Activated naive CD8-positive, alpha-beta T cell treated with anti-CD3 and anti-CD28 coated beads, Interleukin-2, amount 50 U/mL, for 24 hours (primary cell): ENCODE measurements around the gene SPAG17.

Experiments
- ATAC-seq: fragments of 150-1000 bp; cut with Tn5 transposase; one replicate; pipeline ENCODE4 v1.10.0; 2021
- DNase-seq: peaks from one replicate; pipeline ENCODE4 v3.0.0; 2021
- H3K27ac Mint-ChIP-seq: one replicate; pipeline ENCODE4 v1.8.0; 2021; ENCODE audit warnings: mild to moderate bottlenecking, mixed read lengths
- H3K27me3 Mint-ChIP-seq: one replicate; pipeline ENCODE4 v1.8.0; 2021; ENCODE audit warnings: mixed read lengths
- H3K36me3 Mint-ChIP-seq: one replicate; pipeline ENCODE4 v1.8.0; 2021; ENCODE audit warnings: low read depth, mixed read lengths
- H3K4me1 Mint-ChIP-seq: one replicate; pipeline ENCODE4 v1.8.0; 2021; ENCODE audit warnings: mixed read lengths
- H3K4me3 Mint-ChIP-seq: one replicate; pipeline ENCODE4 v1.8.0; 2021; ENCODE audit warnings: mild to moderate bottlenecking, moderate library complexity, mixed read lengths
- H3K9me3 Mint-ChIP-seq: one replicate; pipeline ENCODE4 v1.8.0; 2021; ENCODE audit warnings: mixed read lengths

SPAG17 gene

GRCh38 chr1:117981455-117982192, 203.4 kb downstream of the SPAG17 start:
- no peak for DNase-seq
- Mint-ChIP-seq H3K4me1 (no peaks in the 10 kb centered on the region), H3K27ac (no peak overlapping the region), H3K4me3 (no peak overlapping the region), H3K9me3 (no peaks in the 10 kb centered on the region), H3K36me3 (no peaks in the 10 kb centered on the region), H3K27me3 (peaks cover 20% of the 10 kb centered on the region)
- no peak for ATAC-seq

DNA sequence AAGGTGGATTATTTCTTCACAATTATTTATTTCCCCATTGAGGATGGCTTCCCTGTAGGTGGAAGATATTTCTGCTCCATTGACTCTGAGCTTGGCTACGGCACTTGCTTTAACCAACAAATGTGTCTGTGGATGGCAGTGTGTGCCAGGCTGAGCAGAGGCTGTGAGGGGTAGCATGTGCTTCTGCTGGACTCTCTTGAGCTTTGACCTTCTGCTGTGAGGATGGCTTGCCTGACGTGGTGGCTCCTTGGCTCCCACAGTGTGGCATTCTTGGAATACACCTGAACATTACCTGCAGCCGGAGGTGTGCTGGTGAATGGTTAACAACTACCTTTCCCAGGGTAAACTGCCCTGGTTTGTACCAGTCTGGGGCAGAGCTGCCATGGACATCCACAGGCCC, 208.6 kb downstream of the SPAG17 start:
- Mint-ChIP-seq H3K4me3 (no peak overlapping the region), H3K27ac (no peak overlapping the region), H3K4me1 (no peaks in the 10 kb centered on the region), H3K27me3 (peaks cover 12% of the 10 kb centered on the region), H3K36me3 (no peaks in the 10 kb centered on the region), H3K9me3 (no peaks in the 10 kb centered on the region)
- DNase-seq (no peak), ATAC-seq (no peak)

DNA sequence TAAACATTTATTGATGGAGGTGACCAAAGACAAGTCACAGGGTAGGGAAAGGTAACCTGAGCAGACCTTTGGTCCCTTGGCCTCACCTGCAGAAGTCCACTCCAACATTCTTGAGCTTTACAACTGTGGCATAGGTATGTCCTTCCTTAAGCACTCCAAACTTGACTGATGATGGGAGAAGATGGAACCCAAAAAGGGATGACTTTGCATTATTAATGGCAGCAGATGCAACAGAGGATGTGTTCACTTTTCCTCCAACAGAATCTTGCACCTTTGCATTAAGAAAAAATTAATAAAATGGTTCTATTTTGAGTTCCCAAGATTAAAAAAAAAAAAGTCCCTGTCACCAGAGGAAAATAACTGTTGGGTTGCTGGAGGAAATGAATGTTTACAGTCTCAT, 213.3 kb downstream of the SPAG17 start:
- H3K4me1 Mint-ChIP-seq = peaks cover 4% of the 10 kb centered on the region
- H3K27ac Mint-ChIP-seq = no peak overlapping the region
- peaks cover 3% of the 10 kb centered on the region for H3K36me3 Mint-ChIP-seq
- H3K27me3 Mint-ChIP-seq = peaks cover 10% of the 10 kb centered on the region
- DNase-seq (no peak), ATAC-seq (no peak)
- H3K9me3 Mint-ChIP-seq = no peaks in the 10 kb centered on the region
- no peak overlapping the region for H3K4me3 Mint-ChIP-seq

DNA sequence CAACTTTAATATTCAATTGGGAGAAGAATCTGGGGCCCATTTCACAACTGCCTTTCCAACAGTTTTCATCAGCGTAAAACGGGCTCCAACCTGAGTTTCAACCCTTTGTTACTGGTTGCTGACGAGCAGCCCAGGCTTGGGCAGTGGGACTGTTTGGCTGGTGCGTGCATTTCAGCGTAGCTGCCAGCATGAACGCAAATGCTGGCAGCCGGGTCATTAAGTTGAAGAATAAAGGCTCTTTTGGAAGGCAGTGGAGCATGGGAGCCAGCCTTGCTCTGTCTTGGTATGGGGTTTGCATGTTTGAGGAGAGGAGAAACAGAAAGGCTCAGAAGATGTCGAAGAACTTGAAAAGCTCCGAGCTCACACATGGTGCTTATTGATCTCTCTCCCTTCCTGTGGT, 214.8 kb downstream of the SPAG17 start:
- Mint-ChIP-seq H3K27me3 (peaks cover 10% of the 10 kb centered on the region), H3K9me3 (no peaks in the 10 kb centered on the region), H3K4me1 (peaks cover 7% of the 10 kb centered on the region), H3K27ac (no peak overlapping the region), H3K4me3 (no peak overlapping the region), H3K36me3 (peaks cover 6% of the 10 kb centered on the region)
- DNase-seq (no peak), ATAC-seq (no peak)

GRCh38 chr1:117967881-117968280, 217.1 kb downstream of the SPAG17 start:
- H3K36me3 Mint-ChIP-seq = peaks cover 12% of the 10 kb centered on the region
- H3K27ac Mint-ChIP-seq = no peak overlapping the region
- H3K4me1 Mint-ChIP-seq = peaks cover 29% of the 10 kb centered on the region
- no peaks in the 10 kb centered on the region for H3K27me3 Mint-ChIP-seq
- ATAC-seq (no peak), DNase-seq (no peak)
- no peak overlapping the region for H3K4me3 Mint-ChIP-seq
- no peaks in the 10 kb centered on the region for H3K9me3 Mint-ChIP-seq

GRCh38 chr1:117967477-117967876, 217.6 kb downstream of the SPAG17 start:
- Mint-ChIP-seq H3K36me3 (peaks cover 14% of the 10 kb centered on the region), H3K4me3 (no peak overlapping the region), H3K27me3 (no peaks in the 10 kb centered on the region), H3K4me1 (peaks cover 29% of the 10 kb centered on the region), H3K9me3 (no peaks in the 10 kb centered on the region), H3K27ac (no peak overlapping the region)
- no peak for ATAC-seq
- no peak for DNase-seq

- H3K4me3 Mint-ChIP-seq = peak overlapping the region; percentile 27
- peaks cover 33% of the 10 kb centered on the region for H3K36me3 Mint-ChIP-seq
- peak overlapping the region; percentile 94 for H3K27ac Mint-ChIP-seq
- DNase-seq (no peak), ATAC-seq (peak; percentile 84)
- no peaks in the 10 kb centered on the region for H3K9me3 Mint-ChIP-seq
- peaks cover 29% of the 10 kb centered on the region for H3K4me1 Mint-ChIP-seq
- H3K27me3 Mint-ChIP-seq = no peaks in the 10 kb centered on the region
Measured at GRCh38 chr1:117964290-117965038, 220.6 kb downstream of the SPAG17 start.

DNA sequence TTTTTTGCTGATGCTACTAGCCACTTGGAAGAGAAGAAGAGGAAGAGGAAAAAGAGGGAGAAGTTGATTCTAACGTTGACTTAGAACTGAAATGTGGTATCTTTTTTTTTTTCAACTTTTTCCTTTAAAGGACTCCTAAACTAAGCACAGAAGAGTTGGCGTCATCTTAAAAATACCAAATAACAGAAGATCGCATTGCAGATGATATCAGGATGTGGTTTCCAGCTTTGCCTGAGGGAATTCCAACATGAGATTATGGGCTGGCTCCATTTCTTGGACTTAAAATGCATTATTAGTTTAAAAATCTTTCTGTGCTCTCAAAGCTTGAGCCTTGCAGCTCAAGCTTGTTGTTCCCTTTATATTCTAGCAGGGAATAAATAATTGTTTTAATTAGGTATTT, 225.7 kb downstream of the SPAG17 start:
- ATAC-seq (no peak), DNase-seq (no peak)
- H3K4me3 Mint-ChIP-seq = no peak overlapping the region
- peaks cover 13% of the 10 kb centered on the region for H3K4me1 Mint-ChIP-seq
- no peak overlapping the region for H3K27ac Mint-ChIP-seq
- H3K27me3 Mint-ChIP-seq = no peaks in the 10 kb centered on the region
- peaks cover 69% of the 10 kb centered on the region for H3K36me3 Mint-ChIP-seq
- no peaks in the 10 kb centered on the region for H3K9me3 Mint-ChIP-seq

- DNase-seq = no peak
- Mint-ChIP-seq H3K27ac (no peak overlapping the region), H3K27me3 (no peaks in the 10 kb centered on the region), H3K4me3 (no peak overlapping the region), H3K36me3 (peaks cover 80% of the 10 kb centered on the region), H3K9me3 (no peaks in the 10 kb centered on the region), H3K4me1 (no peaks in the 10 kb centered on the region)
- no peak for ATAC-seq
Measured at GRCh38 chr1:117952386-117952785, 232.6 kb downstream of the SPAG17 start.

DNA sequence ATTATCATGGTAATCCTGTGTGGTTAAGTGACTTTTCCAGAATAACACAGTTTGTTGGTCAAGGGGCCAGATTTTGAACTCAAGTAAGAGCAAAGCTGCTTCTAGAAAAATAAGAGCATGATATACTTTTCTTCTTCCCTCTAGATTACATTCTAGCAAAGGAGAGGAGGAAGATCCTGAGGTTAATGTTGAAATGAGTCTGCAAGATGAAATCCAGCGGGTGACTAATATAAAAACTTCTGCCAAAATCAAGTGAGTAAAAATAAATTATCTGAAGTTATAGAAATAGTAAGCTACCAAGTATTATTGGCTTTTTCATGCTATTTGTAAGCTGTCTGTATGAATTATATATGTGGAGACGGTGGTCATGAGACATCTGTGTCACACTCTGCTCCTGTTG, 242.7 kb downstream of the SPAG17 start:
- DNase-seq (no peak), ATAC-seq (no peak)
- Mint-ChIP-seq H3K4me3 (no peak overlapping the region), H3K27ac (no peak overlapping the region), H3K36me3 (peaks cover 75% of the 10 kb centered on the region), H3K27me3 (no peaks in the 10 kb centered on the region), H3K9me3 (no peaks in the 10 kb centered on the region), H3K4me1 (no peaks in the 10 kb centered on the region)

GRCh38 chr1:117933769-117934168, 251.3 kb downstream of the SPAG17 start:
- no peak overlapping the region for H3K27ac Mint-ChIP-seq
- no peaks in the 10 kb centered on the region for H3K9me3 Mint-ChIP-seq
- peaks cover 39% of the 10 kb centered on the region for H3K4me1 Mint-ChIP-seq
- ATAC-seq (no peak), DNase-seq (no peak)
- peaks cover 61% of the 10 kb centered on the region for H3K36me3 Mint-ChIP-seq
- no peak overlapping the region for H3K4me3 Mint-ChIP-seq
- no peaks in the 10 kb centered on the region for H3K27me3 Mint-ChIP-seq

DNA sequence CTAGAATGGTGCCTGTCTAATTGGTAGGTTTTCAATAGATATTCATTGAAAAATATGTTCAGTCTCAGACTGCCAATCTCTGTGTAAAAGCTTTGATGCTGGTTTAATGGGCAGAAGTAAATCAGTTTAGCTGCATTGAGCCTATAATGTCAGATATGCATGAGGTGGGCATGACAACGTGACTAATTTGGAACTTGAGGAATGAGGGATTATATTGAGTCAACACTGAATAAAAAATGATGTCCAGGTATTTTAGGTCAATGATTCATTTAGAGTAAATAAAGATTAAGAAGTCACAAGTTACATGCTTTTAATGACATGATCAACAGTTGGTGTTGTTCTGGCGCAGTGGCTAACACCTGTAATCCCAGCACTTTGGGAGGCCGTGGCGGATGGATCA, 252.5 kb downstream of the SPAG17 start:
- ATAC-seq (no peak), DNase-seq (no peak)
- Mint-ChIP-seq H3K9me3 (no peaks in the 10 kb centered on the region), H3K36me3 (peaks cover 50% of the 10 kb centered on the region), H3K4me3 (no peak overlapping the region), H3K4me1 (peaks cover 46% of the 10 kb centered on the region), H3K27ac (peak overlapping the region; percentile 36), H3K27me3 (no peaks in the 10 kb centered on the region)

GRCh38 chr1:117930484-117930883, 254.5 kb downstream of the SPAG17 start:
- Mint-ChIP-seq H3K27ac (peak overlapping the region; percentile 97), H3K4me3 (peak overlapping the region; percentile 99), H3K9me3 (no peaks in the 10 kb centered on the region), H3K27me3 (no peaks in the 10 kb centered on the region), H3K4me1 (peaks cover 56% of the 10 kb centered on the region), H3K36me3 (peaks cover 42% of the 10 kb centered on the region)
- DNase-seq (no peak), ATAC-seq (no peak)

DNA sequence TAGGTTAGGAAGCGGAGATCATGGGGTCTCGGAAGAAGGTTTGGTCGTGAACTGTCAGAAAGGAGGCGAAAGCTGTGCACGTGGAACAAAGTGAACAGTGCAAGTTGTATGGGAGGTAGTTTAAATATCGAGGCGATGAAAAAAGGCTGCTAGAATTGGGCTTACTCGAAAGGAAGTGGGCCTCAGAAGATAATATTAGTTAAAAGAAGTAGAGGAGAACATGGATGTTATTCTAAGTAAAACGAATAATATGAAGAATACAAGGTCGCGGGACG, 254.9 kb downstream of the SPAG17 start:
- no peak for ATAC-seq
- Mint-ChIP-seq H3K4me3 (peak overlapping the region; percentile 99), H3K27me3 (no peaks in the 10 kb centered on the region), H3K9me3 (no peaks in the 10 kb centered on the region), H3K36me3 (peaks cover 42% of the 10 kb centered on the region), H3K4me1 (peaks cover 56% of the 10 kb centered on the region), H3K27ac (peak overlapping the region; percentile 97)
- no peak for DNase-seq

DNA sequence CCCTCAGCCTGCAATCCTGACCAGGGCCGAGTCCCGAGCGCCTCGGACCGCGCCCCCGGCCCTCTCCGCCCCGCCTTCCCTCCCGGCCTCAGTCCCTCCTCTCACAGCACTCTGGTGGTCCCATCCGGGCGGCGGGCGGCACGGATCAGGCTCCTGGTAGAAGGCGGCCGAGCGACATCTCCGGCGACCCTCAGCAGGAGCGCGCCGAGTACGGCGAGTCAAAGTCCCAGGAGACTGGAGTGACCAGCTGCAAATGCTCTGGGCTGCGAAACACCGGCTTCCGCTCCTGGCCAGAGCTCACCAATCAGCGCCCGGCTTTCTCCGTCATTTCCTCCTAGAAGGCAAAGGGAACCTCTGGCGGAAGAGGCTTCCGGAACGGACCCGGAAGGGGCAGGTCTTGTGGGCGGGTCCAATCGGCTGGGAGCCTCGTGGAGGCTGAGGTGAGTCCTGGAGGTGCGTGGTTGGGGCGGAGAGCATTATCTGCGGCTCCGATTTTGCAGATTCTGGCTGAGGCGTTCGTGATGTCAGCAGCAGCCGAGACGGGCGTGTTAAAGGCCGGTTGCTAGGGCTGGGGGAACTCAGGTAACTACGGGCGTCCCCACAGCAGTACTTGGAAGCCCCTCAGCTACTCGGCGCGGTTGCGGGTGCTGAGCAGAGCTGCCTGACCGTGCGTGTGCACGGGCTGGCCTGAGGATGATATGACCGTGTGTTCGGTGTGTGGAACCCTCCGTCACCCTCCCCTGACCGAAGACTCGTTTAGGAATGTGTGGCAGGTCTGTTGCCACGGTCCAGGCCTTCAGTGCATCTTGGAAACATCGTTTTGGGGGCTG, 255.5 kb downstream of the SPAG17 start, which contains the start of the genes GDAP2 and WDR3:
TSS of gene GDAP2 (minus strand) at position 279 of the 830 bp plus-strand sequence. CDS start 9,264 bp downstream, outside the sequence.
TSS of gene WDR3 (plus strand) at position 397 of the 830 bp plus-strand sequence. CDS start 3,581 bp downstream, outside the sequence.
- H3K4me1 Mint-ChIP-seq = peaks cover 56% of the 10 kb centered on the region
- H3K27ac Mint-ChIP-seq = peak within 1 kb of the TSS; percentile 97
- H3K9me3 Mint-ChIP-seq = no peaks in the 10 kb centered on the region
- no peaks in the 10 kb centered on the region for H3K27me3 Mint-ChIP-seq
- peak within 1 kb of the TSS; percentile 99 for H3K4me3 Mint-ChIP-seq
- peak; percentile 99 for ATAC-seq
- DNase-seq = peak; percentile 94
- H3K36me3 Mint-ChIP-seq = peaks cover 37% of the 10 kb centered on the region
